NB4 (cell line): ENCODE measurements around the gene TARDBP.
A peak's percentile ranks its signal among the peaks of the same experiment; 100 is the strongest.
"Not testable (repeated sequence)": the region's sequence is repeated elsewhere in the genome, so short reads cannot be mapped to it uniquely, and the experiment has no call there.

Source experiments
- DNase-seq: peaks from one replicate; pipeline ENCODE4 v3.0.0; 2010; ENCODE audit warnings: low read depth
- H3K4me3 ChIP-seq: one replicate; pipeline ENCODE4 v1.5.1; 2011; ENCODE audit warnings: mild to moderate bottlenecking, low read depth, low read length, moderate library complexity
- MAX ChIP-seq: IDR thresholded peaks from 2 replicates; pipeline ENCODE4 v1.6.1; 2011; ENCODE audit warnings: low read depth, low read length
- MYC ChIP-seq: IDR thresholded peaks from 2 replicates; pipeline ENCODE4 v1.6.1; 2011; ENCODE audit warnings: low read depth, low read length
- POLR2A ChIP-seq: IDR thresholded peaks from 2 replicates; pipeline ENCODE4 v1.6.1; 2011; ENCODE audit warnings: mild to moderate bottlenecking; ENCODE audit not compliant: insufficient read length; ENCODE audit errors: extremely low read depth
- TF ChIP-seq, protein P1 (sequence below): IDR thresholded peaks from one replicate; pipeline ENCODE4 v1.5.1; 2012; ENCODE audit warnings: low read depth, low read length

TARDBP gene

DNA sequence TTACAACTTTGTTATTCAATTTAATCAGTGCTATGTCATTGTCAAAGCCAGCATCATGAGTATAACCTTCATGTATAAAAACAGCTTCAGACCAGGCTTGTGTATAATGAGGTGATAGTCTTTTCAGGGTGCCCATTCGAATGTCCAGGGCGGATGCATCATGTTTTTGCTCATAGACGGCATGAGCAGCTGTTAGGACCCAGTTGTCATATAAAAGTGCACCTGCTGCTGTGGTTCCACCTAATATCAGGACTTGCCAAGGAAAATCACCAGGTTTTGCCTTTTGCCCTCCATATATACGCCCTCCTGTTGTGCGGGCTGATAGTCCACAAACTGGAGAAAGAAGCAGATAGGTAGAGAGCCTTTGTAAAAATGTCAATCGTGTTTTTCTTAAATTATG, 14.9 kb downstream of the TARDBP start:
- TF ChIP-seq MYC, result no peak
- H3K4me3 ChIP-seq, result no peak overlapping the region
- no peak for DNase-seq

DNA sequence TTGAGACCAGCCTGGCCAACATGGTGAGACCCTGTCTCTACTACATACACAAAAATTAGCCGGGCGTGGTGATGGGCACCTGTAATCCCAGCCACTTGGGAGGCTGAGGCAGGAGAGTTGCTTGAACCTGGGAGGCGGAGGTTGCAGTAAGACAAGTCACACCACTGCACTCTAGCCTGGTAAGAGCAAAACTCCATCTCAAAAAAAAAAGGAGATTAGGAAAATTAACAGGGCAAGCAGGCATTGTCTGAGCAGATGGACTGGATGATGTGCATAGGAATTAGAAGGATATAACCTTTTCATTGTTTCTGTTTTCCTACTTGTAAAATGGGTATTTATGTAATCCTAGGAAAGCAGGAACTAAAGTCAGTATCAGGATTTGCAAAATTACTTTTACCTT, 15.6 kb downstream of the TARDBP start:
- no peak for TF ChIP-seq MAX
- no peak for TF ChIP-seq MYC
- TF ChIP-seq, protein P1, sequence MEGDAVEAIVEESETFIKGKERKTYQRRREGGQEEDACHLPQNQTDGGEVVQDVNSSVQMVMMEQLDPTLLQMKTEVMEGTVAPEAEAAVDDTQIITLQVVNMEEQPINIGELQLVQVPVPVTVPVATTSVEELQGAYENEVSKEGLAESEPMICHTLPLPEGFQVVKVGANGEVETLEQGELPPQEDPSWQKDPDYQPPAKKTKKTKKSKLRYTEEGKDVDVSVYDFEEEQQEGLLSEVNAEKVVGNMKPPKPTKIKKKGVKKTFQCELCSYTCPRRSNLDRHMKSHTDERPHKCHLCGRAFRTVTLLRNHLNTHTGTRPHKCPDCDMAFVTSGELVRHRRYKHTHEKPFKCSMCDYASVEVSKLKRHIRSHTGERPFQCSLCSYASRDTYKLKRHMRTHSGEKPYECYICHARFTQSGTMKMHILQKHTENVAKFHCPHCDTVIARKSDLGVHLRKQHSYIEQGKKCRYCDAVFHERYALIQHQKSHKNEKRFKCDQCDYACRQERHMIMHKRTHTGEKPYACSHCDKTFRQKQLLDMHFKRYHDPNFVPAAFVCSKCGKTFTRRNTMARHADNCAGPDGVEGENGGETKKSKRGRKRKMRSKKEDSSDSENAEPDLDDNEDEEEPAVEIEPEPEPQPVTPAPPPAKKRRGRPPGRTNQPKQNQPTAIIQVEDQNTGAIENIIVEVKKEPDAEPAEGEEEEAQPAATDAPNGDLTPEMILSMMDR, result no peak
- no peak for TF ChIP-seq POLR2A
- no peak for DNase-seq
- no peak overlapping the region for H3K4me3 ChIP-seq

DNA sequence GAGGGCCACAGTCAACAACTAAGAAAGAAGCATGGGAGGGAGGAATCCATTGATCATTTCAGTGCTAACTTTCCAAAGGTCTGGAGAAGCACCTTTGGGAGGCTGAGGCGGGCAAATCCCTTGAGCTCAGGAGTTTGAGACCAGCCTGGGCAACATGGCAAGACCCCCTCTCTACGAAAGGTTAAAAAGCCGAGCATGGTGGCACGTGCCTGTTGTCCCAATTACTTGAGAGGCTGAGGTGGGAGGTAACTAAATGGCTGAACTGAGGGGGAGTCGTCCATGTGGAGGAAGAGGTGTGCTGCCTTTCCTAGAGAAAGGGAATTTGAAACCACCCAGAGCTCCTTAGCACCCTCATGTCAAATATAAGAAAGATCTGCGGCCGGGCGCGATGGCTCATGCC, 18.4 kb downstream of the TARDBP start:
- DNase-seq, result no peak
- no peak overlapping the region for H3K4me3 ChIP-seq

DNA sequence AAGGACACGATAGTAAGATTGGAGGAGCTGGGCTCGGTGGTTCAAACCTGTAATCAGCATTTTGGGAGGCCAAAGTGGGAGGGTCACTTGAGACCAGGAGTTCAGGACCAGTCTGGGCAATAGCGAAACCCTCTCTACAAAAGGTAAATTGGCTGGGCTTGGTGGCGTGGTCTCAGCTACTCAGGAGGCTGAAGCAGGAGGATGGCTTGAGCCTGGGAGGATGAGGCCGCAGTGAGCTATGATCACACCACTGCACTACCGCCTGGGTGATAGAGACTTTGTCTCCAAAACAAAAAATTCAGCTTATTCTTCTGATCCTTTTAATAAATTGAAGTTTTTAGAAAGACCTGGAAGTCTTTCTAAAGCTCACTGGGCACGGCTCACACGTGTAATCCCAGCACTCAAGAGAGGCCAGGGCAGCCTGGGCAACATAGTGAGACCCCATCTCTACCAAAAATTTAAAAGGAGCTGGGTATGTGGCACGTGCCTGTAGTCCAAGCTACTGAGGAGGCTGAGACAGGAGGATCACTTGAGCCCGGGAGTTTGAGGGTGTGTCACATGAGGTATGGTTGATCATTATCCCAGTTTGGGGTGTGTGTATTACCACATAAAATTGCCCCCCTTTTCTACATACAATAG, 19.3 kb downstream of the TARDBP start:
- TF ChIP-seq MYC (no peak), MAX (no peak), POLR2A (no peak)
- TF ChIP-seq, protein P1, result no peak
- no peak for DNase-seq
- H3K4me3 ChIP-seq, result no peak overlapping the region

More for the DNA sequence above, 18.4 kb downstream of the TARDBP start:
- TF ChIP-seq MAX (no peak), POLR2A (no peak), MYC (no peak)
- TF ChIP-seq, protein P1, result no peak

- not testable (repeated sequence) for H3K4me3 ChIP-seq, DNase-seq
These were observed 24.7 kb downstream of the TARDBP start for GRCh38 chr1:11037019-11037739.

- no peak overlapping the region for H3K4me3 ChIP-seq
- peak; percentile 88 for DNase-seq
- no peak for TF ChIP-seq MYC
- peak; percentile 38; the same call in 1 of the 2 replicates for TF ChIP-seq MAX
- TF ChIP-seq, protein P1, result peak; percentile 88
These were observed 25.3 kb downstream of the TARDBP start for GRCh38 chr1:11037740-11038182.

GRCh38 chr1:11039351-11040104, 27.1 kb downstream of the TARDBP start:
- no peak for DNase-seq
- no peak for TF ChIP-seq MYC
- no peak for TF ChIP-seq POLR2A
- TF ChIP-seq MAX, result no peak
- TF ChIP-seq, protein P1, result no peak
- no peak overlapping the region for H3K4me3 ChIP-seq

DNA sequence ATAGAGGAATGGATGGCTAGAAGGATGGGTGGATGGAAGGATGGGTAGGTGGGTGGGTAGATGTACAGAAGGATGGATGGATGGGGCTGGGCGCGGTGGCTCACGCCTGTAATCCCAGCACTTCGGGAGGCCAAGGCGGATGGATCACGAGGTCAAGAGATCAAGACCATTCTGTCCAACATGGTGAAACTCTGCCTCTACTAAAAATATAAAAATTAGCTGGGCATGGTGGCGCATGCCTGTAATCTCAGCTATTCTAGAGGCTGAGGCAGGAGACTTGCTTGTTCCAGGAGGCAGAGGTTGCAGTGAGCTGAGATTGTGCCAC, 27.6 kb downstream of the TARDBP start:
- not testable (repeated sequence) for DNase-seq, H3K4me3 ChIP-seq
